Measurements from ENCODE around the gene TMEM109. TPM values are rescaled to one million over a fixed set of nuclear protein-coding genes. Genes with fewer than 3 reads are reported as not detected.

TMEM109 gene
- total RNA-seq, 1 donor from 2014 or later = 72.8 TPM

DNA sequence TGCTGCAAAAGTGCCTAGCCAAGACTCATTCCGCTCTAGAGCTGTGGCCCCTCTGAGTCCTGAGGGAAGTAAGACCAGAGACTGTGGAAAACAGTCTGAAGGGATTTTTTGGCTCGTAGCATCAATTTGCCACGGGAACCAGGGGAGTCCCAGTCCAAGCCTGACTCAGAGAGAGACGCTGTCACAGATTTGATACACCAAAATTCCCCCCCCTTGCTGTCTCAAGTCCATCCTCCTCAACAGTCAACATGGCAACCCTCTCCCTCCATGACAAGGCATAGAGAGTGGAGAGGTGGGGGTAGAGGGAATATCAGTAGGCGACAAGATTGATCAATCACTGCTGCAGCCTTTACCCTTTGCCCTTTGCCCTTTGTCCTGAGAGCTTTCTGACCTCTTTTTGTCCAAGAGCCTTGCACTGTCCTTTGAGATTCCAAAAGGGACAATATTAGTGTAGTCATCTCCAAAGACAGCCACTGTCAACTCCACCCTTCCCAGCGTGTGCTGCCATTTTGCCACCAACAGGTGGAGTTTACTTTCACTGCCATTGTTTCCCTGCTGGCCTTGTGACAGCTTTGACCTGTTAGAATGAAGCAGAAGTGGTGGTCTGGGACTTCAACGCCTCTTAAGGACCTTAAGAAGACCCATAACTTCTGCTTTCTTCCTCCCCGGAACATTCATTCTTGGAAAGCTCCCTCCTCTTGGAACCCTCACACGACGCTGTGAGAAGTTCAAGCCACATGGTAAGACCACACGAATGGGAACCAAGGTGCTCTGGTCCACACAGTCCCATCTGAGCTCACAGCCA lies 30.7 kb downstream of the TMEM109 start:
- H3K79me2 ChIP-seq (ENCODE audit: insufficient read depth, low read length) = no peaks in the 10 kb centered on the region
- DNase-seq (ENCODE audit: low read depth) (no peak), FAIRE-seq (no peak)
- no peaks in the 10 kb centered on the region for H3K4me1 ChIP-seq (ENCODE audit: insufficient read depth, low read length)
- H3K27ac ChIP-seq (ENCODE audit: low read depth, low read length) = no peak overlapping the region
- H3K27ac Mint-ChIP-seq (ENCODE audit: unreplicated experiment) = no peak overlapping the region
- TF ChIP-seq, protein P1, sequence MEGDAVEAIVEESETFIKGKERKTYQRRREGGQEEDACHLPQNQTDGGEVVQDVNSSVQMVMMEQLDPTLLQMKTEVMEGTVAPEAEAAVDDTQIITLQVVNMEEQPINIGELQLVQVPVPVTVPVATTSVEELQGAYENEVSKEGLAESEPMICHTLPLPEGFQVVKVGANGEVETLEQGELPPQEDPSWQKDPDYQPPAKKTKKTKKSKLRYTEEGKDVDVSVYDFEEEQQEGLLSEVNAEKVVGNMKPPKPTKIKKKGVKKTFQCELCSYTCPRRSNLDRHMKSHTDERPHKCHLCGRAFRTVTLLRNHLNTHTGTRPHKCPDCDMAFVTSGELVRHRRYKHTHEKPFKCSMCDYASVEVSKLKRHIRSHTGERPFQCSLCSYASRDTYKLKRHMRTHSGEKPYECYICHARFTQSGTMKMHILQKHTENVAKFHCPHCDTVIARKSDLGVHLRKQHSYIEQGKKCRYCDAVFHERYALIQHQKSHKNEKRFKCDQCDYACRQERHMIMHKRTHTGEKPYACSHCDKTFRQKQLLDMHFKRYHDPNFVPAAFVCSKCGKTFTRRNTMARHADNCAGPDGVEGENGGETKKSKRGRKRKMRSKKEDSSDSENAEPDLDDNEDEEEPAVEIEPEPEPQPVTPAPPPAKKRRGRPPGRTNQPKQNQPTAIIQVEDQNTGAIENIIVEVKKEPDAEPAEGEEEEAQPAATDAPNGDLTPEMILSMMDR (IDR thresholded peaks at IDR 0.05; ENCODE audit: insufficient read depth, low read depth, low read length) = no peak
- TF ChIP-seq EZH2 (IDR thresholded peaks at IDR 0.05; ENCODE audit: insufficient read depth, low read length) = no peak
- no peak overlapping the region for H3K4me2 ChIP-seq (ENCODE audit: low read length)
- no peak overlapping the region for H3K4me3 ChIP-seq (ENCODE audit: insufficient read depth, low read depth, low read length)
- H2AFZ ChIP-seq (ENCODE audit: low read depth, low read length) = no peak overlapping the region
- H4K20me1 ChIP-seq (ENCODE audit: insufficient read depth, low read length) = no peaks in the 10 kb centered on the region
- H3K27me3 Mint-ChIP-seq (ENCODE audit: low read depth, unreplicated experiment) = peaks cover 15% of the 10 kb centered on the region
- H3K4me1 Mint-ChIP-seq (ENCODE audit: low read depth, unreplicated experiment) = peaks cover 11% of the 10 kb centered on the region
- H3K9me3 Mint-ChIP-seq (ENCODE audit: unreplicated experiment) = no peaks in the 10 kb centered on the region
- peaks cover 33% of the 10 kb centered on the region for H3K36me3 Mint-ChIP-seq (ENCODE audit: low read depth, unreplicated experiment)
- no peak overlapping the region for H3K4me3 Mint-ChIP-seq (ENCODE audit: unreplicated experiment)
- H3K9me3 ChIP-seq (ENCODE audit: insufficient read depth, low read depth, low read length) = no peaks in the 10 kb centered on the region
- no peak overlapping the region for H3K9ac ChIP-seq (ENCODE audit: low read length)
- no peaks in the 10 kb centered on the region for H3K36me3 ChIP-seq (ENCODE audit: insufficient read depth, low read length)
- H3K27me3 ChIP-seq (ENCODE audit: insufficient read depth, low read length) = peaks cover 18% of the 10 kb centered on the region

DNA sequence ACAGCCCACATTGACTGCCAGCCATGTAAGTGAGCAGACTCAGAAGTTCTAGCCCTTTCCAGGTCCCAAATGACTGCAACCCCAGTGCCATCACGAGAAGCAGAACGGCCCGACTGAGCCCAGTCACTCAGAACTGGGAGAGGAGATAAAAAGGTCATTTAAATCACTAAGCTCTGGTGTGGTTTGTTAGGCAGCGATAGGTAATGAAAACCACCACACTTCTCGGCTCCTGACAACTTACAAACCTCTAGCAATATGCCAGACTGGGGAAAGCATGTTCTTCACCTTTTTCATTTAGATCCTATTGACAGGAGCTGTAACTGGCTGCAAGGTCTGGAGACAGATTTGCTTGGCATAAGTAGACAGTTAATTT lies 31.3 kb downstream of the TMEM109 start:
- Mint-ChIP-seq H3K27me3 (ENCODE audit: low read depth, unreplicated experiment) (peaks cover 20% of the 10 kb centered on the region), H3K36me3 (ENCODE audit: low read depth, unreplicated experiment) (peaks cover 28% of the 10 kb centered on the region), H3K27ac (ENCODE audit: unreplicated experiment) (no peak overlapping the region), H3K4me3 (ENCODE audit: unreplicated experiment) (no peak overlapping the region), H3K4me1 (ENCODE audit: low read depth, unreplicated experiment) (peaks cover 16% of the 10 kb centered on the region), H3K9me3 (ENCODE audit: unreplicated experiment) (no peaks in the 10 kb centered on the region)
- Histone ChIP-seq H3K4me3 (ENCODE audit: insufficient read depth, low read depth, low read length) (no peak overlapping the region), H3K4me2 (ENCODE audit: low read length) (no peak overlapping the region), H3K36me3 (ENCODE audit: insufficient read depth, low read length) (no peaks in the 10 kb centered on the region), H3K27me3 (ENCODE audit: insufficient read depth, low read length) (peaks cover 19% of the 10 kb centered on the region), H3K79me2 (ENCODE audit: insufficient read depth, low read length) (no peaks in the 10 kb centered on the region), H3K4me1 (ENCODE audit: insufficient read depth, low read length) (no peaks in the 10 kb centered on the region), H3K9me3 (ENCODE audit: insufficient read depth, low read depth, low read length) (no peaks in the 10 kb centered on the region), H4K20me1 (ENCODE audit: insufficient read depth, low read length) (no peaks in the 10 kb centered on the region), H3K27ac (ENCODE audit: low read depth, low read length) (no peak overlapping the region), H2AFZ (ENCODE audit: low read depth, low read length) (no peak overlapping the region), H3K9ac (ENCODE audit: low read length) (no peak overlapping the region)
- TF ChIP-seq EZH2 (IDR thresholded peaks at IDR 0.05; ENCODE audit: insufficient read depth, low read length) = no peak
- TF ChIP-seq, protein P1 (IDR thresholded peaks at IDR 0.05; ENCODE audit: insufficient read depth, low read depth, low read length) = no peak
- FAIRE-seq (no peak), DNase-seq (ENCODE audit: low read depth) (no peak)

Measured in astrocyte (in vitro differentiated cells and primary cell).